Stimulated activated CD8-positive, alpha-beta memory T cell treated with anti-CD3 and anti-CD28 coated beads, Interleukin-12 subunit alpha, Interleukin-12 subunit beta, amount 100 ng/mL, for 4 hours (primary cell): ENCODE results near the gene ATOX1.
A peak's percentile ranks its signal among the peaks of the same experiment; 100 is the strongest.

Experiments used
- DNase-seq: peaks from one replicate; pipeline ENCODE4 v3.0.0-alpha.2; 2020; ENCODE audit warnings: low read depth

The ATOX1 gene

GRCh38 chr5:151770383-151771258 lies 12.2 kb upstream of the ATOX1 start:
- peak; percentile 10 for DNase-seq

DNA sequence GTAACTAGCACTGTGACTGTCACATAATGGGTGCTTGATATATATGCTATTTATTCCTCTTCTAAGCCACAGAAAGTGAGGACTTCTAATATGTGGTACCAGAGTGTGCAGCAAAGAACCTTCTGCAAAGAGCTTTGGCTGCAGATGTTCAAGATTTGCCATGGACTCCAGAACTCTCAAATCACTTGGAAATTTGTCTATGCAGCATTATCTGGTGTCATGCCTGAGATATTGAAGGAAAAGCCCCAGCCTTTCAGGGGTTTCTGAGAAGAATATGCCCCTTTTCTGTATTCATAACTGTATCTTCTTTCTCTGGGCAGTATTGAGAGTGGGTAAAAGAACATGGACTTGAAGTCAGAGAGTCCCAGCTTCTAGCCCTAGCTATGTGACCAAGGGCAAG lies 8.5 kb upstream of the ATOX1 start:
- no peak for DNase-seq

DNA sequence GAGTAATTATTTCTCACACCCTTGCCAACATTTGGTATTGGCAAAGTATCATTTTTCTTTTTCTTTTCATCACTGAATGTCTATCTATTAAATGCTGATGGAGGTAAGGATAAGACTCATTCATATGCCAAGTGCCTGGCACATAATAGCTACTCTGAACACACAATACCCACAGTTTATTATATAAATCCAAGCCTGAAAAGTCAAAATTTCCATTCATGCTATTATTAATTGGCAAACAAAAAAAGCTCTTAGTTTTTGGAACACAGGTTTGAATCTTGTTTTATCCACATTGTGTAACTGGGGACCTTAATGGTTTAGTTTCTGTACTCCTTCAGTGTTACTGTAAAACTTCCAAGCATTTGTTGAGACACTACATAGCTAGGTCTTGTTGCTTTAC lies 6.4 kb upstream of the ATOX1 start:
- no peak for DNase-seq

DNA sequence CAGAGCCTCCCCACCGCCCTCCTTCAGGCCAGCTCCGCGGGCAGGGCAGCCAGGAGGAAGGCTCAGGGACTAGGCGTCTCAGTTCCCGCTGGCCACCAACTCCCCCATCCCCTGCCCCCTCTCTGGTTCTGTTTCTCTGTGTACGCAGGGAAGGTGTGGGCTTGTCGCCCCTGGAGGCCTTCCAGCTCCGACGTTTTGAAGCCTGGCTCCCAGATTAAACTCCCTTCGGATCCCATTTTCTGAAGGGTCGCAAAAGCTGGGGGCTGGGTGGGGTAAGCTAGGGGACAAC lies 346 bp downstream of the ATOX1 start:
- DNase-seq = no peak

DNA sequence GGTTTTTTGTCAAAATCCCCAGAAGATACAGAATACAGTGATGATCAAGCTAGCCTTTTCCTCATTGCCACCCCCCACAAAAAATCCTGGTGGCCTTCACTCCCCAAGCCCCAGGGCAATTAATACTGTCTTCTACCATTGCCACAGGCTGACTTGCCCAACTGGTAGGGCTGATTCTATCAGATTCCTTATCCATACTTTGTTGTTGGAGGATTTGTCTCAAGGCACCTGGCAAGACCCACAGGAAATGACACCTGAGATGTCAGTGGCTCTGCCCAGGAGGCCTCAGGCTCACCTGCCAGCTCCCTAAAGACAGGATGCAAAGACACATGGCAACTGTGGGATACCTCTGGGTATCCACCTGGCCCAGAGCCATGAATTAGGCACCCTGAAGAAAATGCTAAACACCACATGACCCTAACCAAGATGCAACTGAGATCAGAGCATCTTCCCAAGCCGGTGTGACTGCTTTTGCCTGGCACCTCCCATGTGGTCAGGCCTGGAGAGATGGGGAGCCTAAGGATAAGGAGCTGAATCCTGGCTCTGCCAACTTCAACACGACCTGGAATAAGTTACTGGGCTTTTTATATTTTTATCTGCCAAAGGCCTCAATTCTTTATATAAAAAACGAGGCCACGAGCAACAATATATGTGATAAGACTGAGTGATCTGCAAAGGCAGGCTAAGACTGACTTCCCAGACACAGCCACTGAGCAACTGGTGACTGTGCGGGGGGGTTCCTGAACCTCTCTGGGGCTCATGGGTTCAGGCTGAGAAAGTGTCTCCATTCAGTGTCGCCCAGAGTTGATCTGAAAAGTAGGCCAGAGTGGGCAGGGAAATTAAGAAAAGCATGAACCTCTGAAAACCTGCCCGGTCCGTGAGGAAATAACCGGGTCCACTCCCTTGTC lies 944 bp downstream of the ATOX1 start:
- no peak for DNase-seq

DNA sequence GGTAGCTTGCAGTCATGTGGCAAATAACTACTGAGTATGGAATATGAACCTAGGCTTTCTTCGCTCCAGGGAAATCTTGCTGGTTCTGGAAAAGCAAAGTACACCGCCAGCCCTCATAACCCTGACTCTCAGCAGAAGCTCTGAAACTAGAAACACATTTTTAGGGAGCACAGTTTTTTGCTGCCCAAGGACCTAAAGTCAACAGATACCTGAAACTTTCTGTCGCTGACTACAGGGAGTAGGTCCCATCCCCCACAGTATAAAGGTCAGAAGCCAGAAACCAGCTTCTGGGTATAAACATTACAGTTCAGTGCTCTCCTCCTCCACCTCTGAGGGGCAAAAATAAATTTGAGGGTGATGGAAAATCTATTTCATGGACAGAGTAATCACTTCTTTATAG lies 3.0 kb downstream of the ATOX1 start:
- DNase-seq = no peak

DNA sequence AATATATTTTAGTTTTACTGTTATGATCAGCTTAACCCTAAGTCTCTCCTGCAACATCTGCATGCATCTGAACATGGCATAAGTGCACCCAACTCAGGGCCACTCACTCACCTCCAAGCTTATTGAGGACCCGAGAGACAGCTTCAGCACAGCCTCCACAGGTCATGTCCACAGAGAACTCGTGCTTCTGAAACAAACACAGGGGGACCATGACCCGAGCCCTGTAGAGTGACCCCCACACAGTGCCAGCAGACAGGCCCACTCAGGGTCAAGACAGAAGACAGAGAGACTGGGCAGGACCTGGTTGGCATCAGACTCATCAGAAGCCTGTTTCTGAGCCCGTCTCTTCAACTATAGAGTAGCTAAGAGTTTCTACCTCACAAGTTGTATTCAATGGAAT lies 6.8 kb downstream of the ATOX1 start:
- no peak for DNase-seq

DNA sequence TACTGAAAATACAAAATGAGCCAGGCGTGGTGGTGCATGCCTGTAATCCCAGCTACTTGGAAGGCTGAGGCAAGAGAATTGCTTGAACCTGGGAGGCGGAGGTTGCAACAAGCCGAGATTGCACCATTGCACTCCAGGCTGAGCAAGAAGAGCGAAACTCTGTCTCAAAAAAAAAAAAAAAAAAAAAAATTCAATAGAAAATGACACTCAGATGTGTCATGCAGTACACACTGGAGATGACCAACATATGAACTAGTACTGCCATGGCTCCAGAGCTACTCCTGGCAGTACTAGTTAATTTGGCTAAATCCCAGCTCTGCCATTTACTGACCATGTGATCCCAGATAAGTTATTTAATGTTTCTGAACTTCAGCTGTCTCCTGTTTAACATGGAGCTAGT lies 7.3 kb downstream of the ATOX1 start:
- no peak for DNase-seq

GRCh38 chr5:151750121-151750520 lies 8.3 kb downstream of the ATOX1 start:
- DNase-seq = no peak

DNA sequence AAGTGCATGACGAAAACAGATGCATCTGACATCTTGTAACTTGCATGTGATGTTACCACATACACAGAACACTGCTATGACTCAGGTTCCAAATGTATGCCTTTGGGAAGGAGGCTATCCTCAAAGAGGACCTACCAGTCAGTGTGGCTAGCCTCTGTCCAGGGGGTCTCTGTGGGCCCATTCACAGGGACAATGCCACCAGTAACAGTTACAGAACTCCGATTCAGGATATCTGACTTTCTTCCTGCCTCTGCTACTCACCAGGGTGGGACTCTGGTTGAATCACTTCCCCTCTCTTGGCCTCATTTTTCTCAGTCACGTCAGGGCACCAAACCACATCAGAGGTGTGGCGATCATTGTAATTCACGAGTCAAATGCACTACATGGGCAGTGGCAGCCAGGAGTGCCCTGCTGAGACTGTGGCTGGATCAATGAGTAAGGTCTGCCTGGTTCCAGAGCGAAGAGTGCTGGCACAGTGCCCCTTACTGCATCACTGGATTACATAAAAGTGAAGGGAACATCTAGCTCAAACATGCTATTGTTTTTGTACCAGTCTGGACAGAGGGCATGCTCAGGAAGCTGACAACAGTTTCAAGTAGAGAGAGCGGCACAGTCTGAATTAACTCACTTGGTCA lies 13.2 kb downstream of the ATOX1 start:
- peak; percentile 22 for DNase-seq

DNA sequence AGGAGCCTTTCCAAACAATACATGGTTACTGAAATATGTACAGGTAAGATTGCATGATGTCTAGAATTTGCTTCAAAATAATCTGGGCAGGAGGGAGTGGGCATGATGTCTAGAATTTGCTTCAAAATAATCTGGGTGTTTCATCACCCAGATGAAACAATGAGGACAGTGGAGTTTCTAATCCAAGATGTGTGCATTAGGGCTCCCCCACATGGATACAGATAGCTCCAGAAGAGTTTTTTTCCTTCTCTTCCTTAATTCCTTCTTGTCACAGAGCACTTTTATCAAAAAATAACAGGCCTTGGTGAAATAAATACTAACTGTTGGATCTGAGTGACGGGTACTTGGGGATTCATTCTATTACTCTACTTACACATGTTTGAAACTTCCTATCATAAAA lies 14.9 kb downstream of the ATOX1 start:
- DNase-seq = no peak

- no peak for DNase-seq
Measured at GRCh38 chr5:151742870-151743294, 15.5 kb downstream of the ATOX1 start.

GRCh38 chr5:151741678-151742423 lies 16.6 kb downstream of the ATOX1 start:
- DNase-seq = no peak

DNA sequence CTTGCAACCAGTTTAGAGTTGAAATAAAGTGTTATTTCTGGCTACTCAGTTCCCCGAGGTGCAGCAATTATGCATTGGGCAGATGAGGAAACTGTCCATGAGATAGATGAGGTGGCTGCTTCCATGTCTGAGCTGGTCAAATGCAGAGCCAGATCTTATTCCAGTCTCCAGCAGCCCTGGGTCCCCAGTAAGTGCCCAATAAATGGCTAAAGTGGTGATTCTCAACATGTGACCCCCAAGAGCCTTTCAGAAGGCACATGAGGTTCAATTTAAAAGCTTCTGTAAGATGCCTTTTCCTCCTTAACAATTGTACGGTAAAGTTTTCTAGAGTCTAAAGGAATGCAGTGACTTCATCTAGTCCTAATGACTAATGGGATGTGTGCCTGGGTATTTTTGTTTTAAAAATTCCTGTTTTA lies 17.5 kb downstream of the ATOX1 start:
- DNase-seq = no peak

- peak; percentile 8 for DNase-seq
Measured at GRCh38 chr5:151740336-151740942, 18.0 kb downstream of the ATOX1 start.

GRCh38 chr5:151739939-151740335 lies 18.5 kb downstream of the ATOX1 start:
- no peak for DNase-seq

GRCh38 chr5:151739395-151739794 lies 19.0 kb downstream of the ATOX1 start:
- no peak for DNase-seq

DNA sequence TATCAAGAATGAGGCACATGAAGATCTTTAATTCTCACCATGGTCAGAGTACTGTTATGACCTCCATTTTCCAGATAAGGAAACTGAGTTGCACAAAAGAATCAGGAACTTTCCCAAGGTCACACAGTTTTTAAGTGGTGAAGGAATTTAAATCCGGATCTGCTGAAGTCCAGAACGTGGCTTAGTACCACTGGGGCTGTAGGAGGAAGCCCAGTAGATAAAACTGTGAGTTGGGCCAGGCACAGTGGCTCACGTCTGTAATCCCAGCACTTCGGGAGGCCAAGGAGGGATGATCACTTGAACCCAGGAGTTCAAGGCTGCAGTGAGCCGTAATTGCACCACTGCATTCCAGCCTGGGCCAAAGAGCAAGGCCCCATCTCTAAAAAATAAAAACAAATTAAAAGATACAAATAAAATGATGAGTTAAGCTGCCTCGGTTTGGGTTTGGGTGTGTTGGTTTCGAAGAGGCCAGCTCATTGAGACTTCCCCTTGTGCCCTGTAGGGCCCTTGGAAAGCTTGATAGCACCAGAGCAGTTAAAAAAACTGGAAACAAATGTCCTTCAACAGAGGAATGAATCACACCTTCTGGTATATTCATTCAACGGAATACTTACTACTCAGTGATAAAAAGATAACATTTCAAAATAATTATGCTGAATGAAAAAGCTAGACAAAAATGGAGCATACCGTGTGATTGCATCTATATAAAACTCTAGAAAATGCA lies 20.1 kb downstream of the ATOX1 start:
- DNase-seq = no peak

DNA sequence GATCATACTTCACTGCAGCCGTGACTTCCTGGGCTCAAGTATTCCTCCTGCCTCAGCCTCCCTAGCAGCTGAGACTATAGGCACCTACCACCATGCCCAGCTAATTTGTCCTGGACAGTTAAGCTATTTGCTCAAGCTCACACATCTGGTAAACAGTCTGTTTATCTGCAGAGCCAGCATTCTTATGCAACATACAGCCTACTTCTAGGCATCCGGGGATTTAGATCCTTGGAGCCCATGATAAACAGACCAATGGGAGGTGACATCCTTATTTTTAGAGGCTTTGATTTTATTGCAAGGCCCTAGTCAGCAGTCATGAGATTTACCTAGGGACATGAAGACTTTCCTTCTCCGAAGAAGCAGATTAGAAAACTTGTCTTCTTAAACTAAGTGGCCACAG lies 21.0 kb downstream of the ATOX1 start:
- no peak for DNase-seq

DNA sequence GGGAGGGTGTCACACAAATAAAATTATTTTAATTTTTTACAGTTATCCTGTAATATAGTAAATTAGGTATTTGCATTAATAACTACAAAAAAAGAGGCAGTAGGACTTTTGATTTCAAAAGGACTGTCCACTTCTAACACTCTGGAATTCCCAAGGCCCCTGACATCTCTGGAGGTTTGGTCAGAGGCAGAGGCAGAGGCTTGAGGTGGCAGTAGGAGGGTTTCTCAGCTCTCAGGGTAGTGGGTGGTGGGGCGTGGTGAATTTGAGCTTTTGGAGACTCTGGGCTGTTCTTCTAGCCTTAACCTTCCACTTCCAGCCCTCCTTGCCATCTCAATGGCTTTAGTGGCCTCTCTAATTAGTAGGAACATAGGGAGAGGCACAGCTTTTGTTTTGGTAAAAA lies 22.8 kb downstream of the ATOX1 start:
- DNase-seq = no peak

DNA sequence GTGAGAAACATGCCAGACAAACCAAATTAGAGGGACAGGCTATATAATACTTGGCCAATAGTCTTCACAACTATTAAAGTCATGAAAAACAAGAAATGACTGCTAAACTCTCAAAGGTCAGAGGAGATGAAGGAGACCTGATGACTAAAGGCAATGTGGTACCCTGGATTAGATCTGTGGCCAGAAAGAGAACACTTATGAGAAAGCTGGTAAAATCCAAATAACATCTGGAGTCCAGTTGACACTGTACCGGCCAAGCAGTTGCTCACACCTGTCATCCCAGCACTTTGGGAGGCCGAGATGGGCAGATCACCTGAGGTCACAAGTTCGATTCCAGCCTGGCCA lies 24.4 kb downstream of the ATOX1 start:
- no peak for DNase-seq
